Activated effector memory CD4-positive, alpha-beta T cell treated with Interleukin-2 at 50 U/mL for 16 hours (primary cell): ENCODE measurements around the gene TMED4.
"Not testable (repeated sequence)": the region's sequence is repeated elsewhere in the genome, so short reads cannot be mapped to it uniquely, and the experiment has no call there.

Source experiments
- DNase-seq: peaks from one replicate; pipeline ENCODE4 v3.0.0-alpha.2; 2020

TMED4 gene

GRCh38 chr7:44568771-44569560 is 13.1 kb downstream of the TMED4 start:
- DNase-seq: no peak

DNA sequence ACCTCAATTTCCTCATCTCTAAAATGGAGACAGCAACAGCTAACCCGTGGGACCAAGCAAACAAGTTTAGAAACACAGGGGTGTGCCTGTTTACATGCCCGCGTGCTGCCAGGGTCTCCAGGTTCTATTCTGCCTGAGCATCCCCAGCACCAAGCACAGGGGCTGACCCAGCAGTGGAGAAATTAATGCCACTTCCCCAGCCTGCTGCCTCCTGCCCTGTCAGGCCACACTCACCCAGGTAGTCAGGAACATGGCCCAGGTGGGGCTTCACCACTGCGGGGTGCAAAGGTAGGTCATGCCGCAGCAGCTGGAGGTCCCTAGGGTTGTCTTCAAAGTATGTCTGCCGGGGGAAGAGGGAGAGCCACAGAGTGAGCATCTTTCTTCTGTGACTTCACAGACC is 14.1 kb downstream of the TMED4 start:
- no peak for DNase-seq

GRCh38 chr7:44566680-44567079 is 15.4 kb downstream of the TMED4 start:
- DNase-seq: no peak

DNA sequence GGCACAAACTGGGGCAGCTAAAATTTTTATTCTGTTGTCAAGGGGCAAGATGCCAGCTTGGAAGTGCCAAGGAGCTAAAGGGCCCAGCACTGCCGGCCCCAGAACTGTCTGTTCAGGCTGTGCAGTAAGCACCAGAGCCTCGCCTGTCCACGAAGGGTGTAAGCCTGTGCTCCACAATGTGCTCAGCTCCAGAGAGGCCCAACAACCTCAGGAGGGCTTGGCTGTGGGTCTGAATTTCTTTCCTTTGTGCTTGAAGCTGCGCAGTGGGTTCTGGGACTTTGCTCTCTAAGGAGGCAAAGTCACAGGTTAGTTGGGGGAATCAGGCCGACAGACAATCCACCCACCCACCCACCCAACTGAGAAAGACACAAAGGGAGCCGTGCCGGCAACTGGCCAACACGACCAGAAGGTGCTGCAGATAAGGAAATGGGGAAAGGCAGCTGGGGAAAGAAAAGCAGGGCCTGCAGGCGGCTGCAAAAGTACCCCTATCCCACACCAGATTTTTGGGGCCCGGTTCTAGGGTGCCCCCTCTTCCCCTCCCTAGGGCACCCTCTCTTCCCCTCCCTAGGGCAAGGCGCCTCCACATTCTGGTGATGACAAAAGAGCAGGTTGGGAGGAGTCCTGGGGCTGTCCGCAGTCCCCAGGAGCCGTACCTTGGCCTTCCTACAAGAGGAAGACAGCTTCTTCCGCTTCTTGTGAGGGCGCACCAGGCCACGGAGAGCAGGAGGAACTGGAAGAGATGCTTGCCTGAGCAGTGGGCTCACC is 16.1 kb downstream of the TMED4 start:
- DNase-seq: no peak

DNA sequence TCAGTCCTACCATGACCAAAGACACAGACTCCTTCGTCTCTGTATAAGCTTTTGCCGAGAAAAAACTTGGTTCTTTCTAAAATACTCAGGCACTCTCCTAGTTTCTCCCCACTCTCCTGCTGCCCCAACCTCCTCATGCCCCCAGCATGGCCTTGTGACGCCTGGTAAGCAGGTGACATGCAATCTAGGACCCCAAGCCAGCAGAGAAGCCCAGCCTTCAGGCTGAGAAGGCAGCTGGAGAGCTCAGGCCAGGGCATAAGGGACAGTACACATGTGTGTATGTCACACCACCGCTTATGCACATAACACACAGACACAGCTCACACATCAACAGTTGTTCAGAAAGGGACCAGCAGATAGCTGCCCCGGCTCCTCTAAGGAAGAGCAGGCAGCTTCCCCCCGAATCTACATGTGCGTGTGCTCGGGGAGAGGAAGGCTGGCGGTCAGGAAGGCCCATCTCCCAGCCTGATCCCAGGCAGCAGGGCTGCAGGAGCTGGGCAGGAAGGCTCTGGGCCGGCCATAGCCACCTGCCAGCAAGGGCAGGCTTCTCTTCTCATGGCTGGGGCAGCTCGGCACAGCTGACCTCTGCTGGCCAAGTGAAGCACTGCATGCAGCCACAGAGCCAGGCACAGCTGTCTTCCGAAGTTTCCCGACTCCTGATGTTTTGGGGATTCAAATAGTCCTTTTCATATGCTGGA is 16.8 kb downstream of the TMED4 start:
- DNase-seq: peak; percentile 43

GRCh38 chr7:44564606-44565005 is 17.4 kb downstream of the TMED4 start:
- no peak for DNase-seq

- DNase-seq: no peak
Measured at GRCh38 chr7:44563171-44563679, 18.8 kb downstream of the TMED4 start.

- DNase-seq: not testable (repeated sequence)
Measured at GRCh38 chr7:44562622-44562962, 19.4 kb downstream of the TMED4 start.

GRCh38 chr7:44561962-44562621 is 19.9 kb downstream of the TMED4 start:
- no peak for DNase-seq

GRCh38 chr7:44561481-44561880 is 20.6 kb downstream of the TMED4 start:
- no peak for DNase-seq

DNA sequence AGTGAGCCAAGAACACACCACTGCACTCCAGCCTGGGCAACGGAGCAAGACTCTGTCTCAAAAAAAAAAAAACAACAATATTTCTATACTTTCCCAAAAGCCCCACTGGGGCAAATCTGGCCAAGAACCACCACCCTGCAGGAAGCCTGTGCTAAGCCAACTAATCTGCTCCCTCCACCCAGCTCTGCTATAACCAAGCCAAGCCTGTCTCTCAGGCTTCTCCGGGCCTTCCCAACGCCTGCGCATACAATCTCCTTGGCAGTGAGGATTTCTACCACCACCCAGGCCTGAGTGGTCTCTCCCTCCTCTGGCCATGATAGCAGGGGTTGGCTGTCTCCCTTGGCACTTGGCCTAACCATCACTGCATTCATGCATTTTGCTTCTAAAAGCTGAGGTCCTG is 22.5 kb downstream of the TMED4 start:
- DNase-seq: no peak

- DNase-seq: no peak
Measured at GRCh38 chr7:44557485-44557884, 24.5 kb downstream of the TMED4 start.

GRCh38 chr7:44555350-44555749 is 26.7 kb downstream of the TMED4 start:
- DNase-seq: no peak

GRCh38 chr7:44552473-44553005 is 29.5 kb downstream of the TMED4 start:
- DNase-seq: not testable (repeated sequence)

GRCh38 chr7:44549457-44549856 is 32.6 kb downstream of the TMED4 start:
- no peak for DNase-seq

- no peak for DNase-seq
Measured at GRCh38 chr7:44548893-44549292, 33.1 kb downstream of the TMED4 start.

DNA sequence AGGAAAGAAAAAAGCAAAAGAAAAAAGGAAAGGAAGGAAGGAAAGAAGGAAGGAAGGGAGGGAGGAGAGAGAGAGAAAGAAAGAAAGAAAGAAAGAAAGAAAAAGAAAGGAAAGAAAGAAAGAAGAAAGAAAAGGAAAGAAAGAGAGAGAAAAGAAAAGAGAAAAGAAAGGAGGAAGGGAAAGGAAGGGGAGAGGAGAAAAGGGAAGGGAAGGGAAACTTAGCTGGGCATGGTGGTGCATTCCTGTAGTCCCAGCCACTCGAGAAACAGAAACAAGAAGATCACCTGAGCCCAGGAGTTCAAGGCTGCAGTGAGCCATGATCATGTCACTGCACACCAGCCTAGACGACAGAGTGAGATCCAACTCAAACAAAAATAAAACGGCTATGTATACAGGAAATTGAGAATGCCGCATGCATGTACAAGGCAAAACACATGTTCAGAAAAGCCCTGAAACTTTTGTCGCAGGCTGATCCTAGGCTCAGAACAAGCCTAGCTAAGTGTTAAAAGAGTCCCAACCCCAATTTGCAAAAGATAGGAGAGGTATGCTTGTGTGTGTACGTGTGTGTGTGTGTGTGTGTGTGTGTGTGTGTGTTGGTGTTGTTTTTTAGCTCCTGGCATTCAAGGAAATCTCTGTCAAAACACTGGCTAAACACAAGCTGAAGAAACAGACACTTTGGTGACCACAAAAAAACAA is 34.3 kb downstream of the TMED4 start:
- DNase-seq: no peak

DNA sequence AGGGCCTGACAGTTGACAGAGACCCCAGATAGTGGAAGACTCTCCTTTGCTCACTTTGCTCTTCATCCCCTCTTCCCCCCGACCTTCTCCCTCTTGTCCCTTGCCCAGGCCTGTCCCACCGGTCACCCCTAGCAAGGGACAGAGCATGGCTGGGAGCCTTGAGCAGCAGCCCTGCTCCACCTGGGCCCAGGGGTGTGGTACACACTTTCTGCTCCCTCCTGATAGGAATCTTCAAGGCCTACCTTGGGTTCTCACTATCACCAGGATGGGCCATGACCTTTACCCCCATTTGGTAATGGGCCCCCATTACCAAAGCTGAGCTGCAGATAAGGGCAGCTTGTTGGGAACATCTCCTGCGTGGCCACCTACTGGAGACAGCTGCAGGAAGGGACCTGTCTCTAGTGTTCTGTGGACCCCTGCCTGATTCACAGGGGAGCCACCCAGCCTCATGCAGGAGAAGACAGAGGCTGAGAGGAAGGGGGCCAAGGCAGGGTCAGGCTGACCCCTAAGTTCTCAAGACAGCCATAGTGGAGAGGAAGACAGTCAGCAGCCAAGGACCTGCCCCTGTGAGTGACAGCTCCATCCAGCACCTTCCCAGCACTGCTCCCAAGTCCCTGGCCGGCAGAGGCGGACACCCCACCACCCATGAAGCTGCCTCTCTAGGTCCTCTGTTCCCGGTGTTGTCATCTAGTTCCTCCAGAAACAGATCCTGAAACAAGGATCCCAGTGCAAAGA is 40.0 kb downstream of the TMED4 start:
- no peak for DNase-seq

DNA sequence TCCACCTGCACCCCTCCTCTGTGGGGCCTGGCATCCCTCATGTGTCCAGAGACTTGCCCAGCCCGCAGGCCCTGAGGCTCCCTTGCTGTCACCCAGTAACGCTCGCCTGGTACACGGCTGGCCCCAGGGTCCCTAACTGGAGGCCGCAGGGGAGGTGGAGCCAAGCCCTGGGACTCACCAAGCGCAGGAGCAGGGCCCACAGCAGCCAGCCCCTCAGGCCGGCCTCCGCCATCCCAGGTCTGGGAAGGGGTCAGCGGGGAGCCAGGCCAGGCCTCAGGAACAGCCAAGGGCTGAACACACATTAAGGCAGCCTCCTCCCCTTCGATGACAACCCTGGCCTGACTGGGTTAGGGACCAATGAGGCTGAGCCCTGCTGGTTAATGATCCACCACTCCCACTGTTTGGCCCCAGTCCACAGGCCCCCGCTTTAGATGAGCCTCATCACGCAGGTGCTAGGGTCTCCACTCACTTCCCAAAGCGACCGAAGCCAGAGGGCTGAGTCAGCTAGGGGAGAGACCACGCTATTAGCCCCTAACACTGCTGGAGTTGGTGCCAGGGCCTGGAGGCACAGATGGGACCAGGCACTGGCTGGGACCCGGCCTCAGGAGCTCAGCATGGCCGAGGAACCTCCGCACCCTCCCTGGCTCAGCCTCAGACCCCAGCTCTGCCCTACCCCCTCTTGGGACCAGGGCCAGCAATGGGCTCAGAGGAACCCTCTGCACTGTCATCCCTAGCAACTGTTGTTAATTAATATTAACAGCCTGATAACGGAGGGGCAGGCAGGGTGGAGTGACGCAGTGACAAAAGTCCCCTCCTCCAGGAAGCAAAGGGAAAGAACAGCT is 40.8 kb downstream of the TMED4 start, which contains the start of gene NPC1L1:
TSS of gene NPC1L1 (minus strand) at position 303 of the 842 bp plus-strand sequence. CDS start at position 232, 71 bp downstream.
- no peak for DNase-seq

DNA sequence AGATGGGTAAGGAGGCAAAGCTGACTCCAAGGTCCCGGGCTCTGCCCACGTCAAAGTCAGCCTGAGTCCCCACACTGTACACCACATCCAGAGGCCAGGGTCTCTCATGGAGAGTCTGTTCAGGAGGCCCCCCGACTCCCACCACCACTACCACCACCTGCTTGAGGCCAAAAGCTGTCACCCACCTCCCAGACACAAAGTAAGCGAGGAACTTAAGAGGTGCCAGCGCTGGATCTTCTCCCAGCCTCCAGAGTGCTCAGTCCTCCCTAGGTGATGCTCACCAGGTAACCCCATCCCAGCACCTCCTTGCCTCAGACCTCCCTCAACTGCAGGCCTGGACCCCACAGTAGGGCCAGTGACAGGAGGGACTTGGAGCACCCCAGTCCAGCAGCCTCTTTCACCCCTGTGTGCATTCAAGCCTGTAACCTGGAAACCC is 41.4 kb downstream of the TMED4 start:
- DNase-seq: no peak
